ENCODE data around the gene ATP6V0D1.

- TF ChIP-seq REST (IDR thresholded peaks at IDR 0.05; ENCODE audit: low read depth, low read length) (no peak), CTCF (IDR thresholded peaks at IDR 0.05) (no peak), FOXJ3 (CRISPR knock-in tag; IDR thresholded peaks at IDR 0.05) (no peak), RFX5 (IDR thresholded peaks at IDR 0.05; ENCODE audit: low read length) (no peak)
These were observed 9.6 kb upstream of the ATP6V0D1 start for GRCh38 chr16:67490335-67491096.

Data from SK-N-SH (cell line).